OCI-LY7 (cell line): ENCODE results near the gene LMBRD2. TPM values are rescaled to one million over a fixed set of nuclear protein-coding genes. Genes with fewer than 3 reads are reported as not detected.
A peak's percentile ranks its signal among the peaks of the same experiment; 100 is the strongest.

Experiments used
- BruUV-seq: library from RNA; stranded (reverse); fragments of 400-500 nt; replicated peaks from 2 replicates; lab custom pipeline; 2021; lab: Mats Ljungman, UMichigan
- CTCF ChIA-PET: fragments of 300-600 bp; sonication (Branson Sonifier 250); formaldehyde crosslinking; loops from one replicate; lab custom pipeline; 2022; ENCODE audit warnings: antibody characterized with exemption; ENCODE audit not compliant: unreplicated experiment; lab: Charles Lee
- POLR2A ChIA-PET: fragments of 300-600 bp; sonication (Branson Sonifier 250); formaldehyde crosslinking; loops from one replicate; lab custom pipeline; 2022; ENCODE audit warnings: antibody characterized with exemption; lab: Charles Lee
- DNase-seq: peaks from one replicate; pipeline ENCODE4 v3.0.0-alpha.2; 2015; ENCODE audit warnings: low spot score
- H2AFZ ChIP-seq: fragments of 200-600 bp; sonication (generic), shearing (Covaris generic); 2 replicates; pipeline ENCODE4 v1.6.1; 2014; ENCODE audit warnings: mild to moderate bottlenecking, antibody characterized with exemption, low read length, moderate library complexity
- H3K27ac ChIP-seq: fragments of 200-600 bp; sonication (generic); 2 replicates; pipeline ENCODE4 v1.5.1; 2014; ENCODE audit warnings: mixed run types, low read depth, mild to moderate bottlenecking, moderate library complexity, low read length, inconsistent platforms; ENCODE audit not compliant: poor library complexity, severe bottlenecking
- H3K36me3 ChIP-seq: fragments of 200-600 bp; sonication (generic); 2 replicates; pipeline ENCODE4 v1.6.1; 2014; ENCODE audit warnings: mild to moderate bottlenecking, antibody characterized with exemption, low read length, moderate library complexity, mixed read lengths; ENCODE audit not compliant: insufficient read depth
- H3K4me1 ChIP-seq: fragments of 200-600 bp; sonication (generic); 2 replicates; pipeline ENCODE4 v1.5.1; 2014; ENCODE audit warnings: mild to moderate bottlenecking, low read length; ENCODE audit not compliant: insufficient read depth, poor library complexity, severe bottlenecking
- H3K4me2 ChIP-seq: fragments of 200-600 bp; sonication (generic); 2 replicates; pipeline ENCODE4 v1.6.1; 2014; ENCODE audit warnings: mild to moderate bottlenecking, low read length
- H3K4me3 ChIP-seq: fragments of 200-600 bp; sonication (generic); 2 replicates; pipeline ENCODE4 v1.5.1; 2014; ENCODE audit warnings: mild to moderate bottlenecking, low read depth, low read length; ENCODE audit not compliant: poor library complexity, severe bottlenecking
- H3K79me2 ChIP-seq: fragments of 200-600 bp; sonication (generic); 2 replicates; pipeline ENCODE4 v1.6.1; 2016; ENCODE audit warnings: low read depth, mild to moderate bottlenecking, low read length, moderate library complexity, mixed read lengths; ENCODE audit not compliant: insufficient read depth
- H3K9me2 ChIP-seq: fragments of 200-600 bp; sonication (generic); 2 replicates; pipeline ENCODE4 v1.6.1; 2016; ENCODE audit warnings: mild to moderate bottlenecking, low read length, mixed read lengths; ENCODE audit not compliant: insufficient read depth
- H3K9me3 ChIP-seq: fragments of 200-600 bp; sonication (generic); 2 replicates; pipeline ENCODE4 v1.6.1; 2014; ENCODE audit warnings: mild to moderate bottlenecking, mixed run types, low read length, mixed read lengths
- H4K20me1 ChIP-seq: fragments of 200-600 bp; sonication (generic); 2 replicates; pipeline ENCODE4 v1.6.1; 2014; ENCODE audit warnings: mild to moderate bottlenecking, antibody characterized with exemption, low read length, moderate library complexity, mixed read lengths; ENCODE audit not compliant: insufficient read depth
- CTCF ChIP-seq: fragments of 200-600 bp; sonication (generic); conservative IDR thresholded peaks from 2 replicates; pipeline ENCODE4 v1.5.1; 2014; ENCODE audit warnings: mild to moderate bottlenecking, antibody characterized with exemption, low read length, moderate library complexity, mixed read lengths
- EZH2phosphoT487 ChIP-seq: fragments of 200-600 bp; sonication (generic); IDR thresholded peaks from 2 replicates; pipeline ENCODE4 v1.6.1; 2018; ENCODE audit warnings: low read depth, borderline replicate concordance, mild to moderate bottlenecking, mixed run types, antibody characterized with exemption, low read length, moderate library complexity, mixed read lengths
- intact Hi-C: fragments of 100-400 bp; cut with micrococcal nuclease; formaldehyde crosslinking; loops from one replicate; pipeline ENCODE4 v1.10.0; 2022; ENCODE audit not compliant: unreplicated experiment
- total RNA-seq, 2 experiments: library from RNA; depleted of rRNA in 1 of 2; stranded (reverse); fragments of >200 nt in 1 of 2; shearing (Covaris generic) in 1 of 2; gene quantifications; 2 replicates each; pipeline ENCODE4 v1.2.3, GENCODE V29; 2014 to 2022

LMBRD2 gene
- total RNA-seq, 2 experiments from 2014 or later = 9.1 to 18.3 TPM

DNA sequence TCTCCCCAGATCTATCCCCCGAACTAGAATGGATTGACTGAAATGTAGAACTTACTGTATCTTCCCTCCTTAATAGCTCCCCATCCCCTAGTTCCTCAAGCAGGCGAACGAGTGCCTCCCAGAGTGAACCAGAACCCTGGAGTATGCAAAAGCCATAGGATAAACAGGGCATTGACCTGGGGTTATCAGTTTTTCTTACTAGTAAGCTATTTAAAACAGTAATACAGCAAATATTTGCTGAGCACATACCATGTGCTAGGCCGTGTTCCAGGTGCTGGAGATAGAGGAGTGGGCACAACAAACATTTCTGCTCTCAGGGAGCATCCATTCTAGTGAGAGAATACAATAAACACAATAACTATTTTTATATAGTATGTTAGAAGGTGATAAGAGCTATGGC is 2.0 kb upstream of the LMBRD2 start:
- TF ChIP-seq EZH2phosphoT487 = no peak
- TF ChIP-seq CTCF = no peak
- Histone ChIP-seq H3K9me3 (no peaks in the 10 kb centered on the region), H3K79me2 (peaks cover 83% of the 10 kb centered on the region), H3K9me2 (no peaks in the 10 kb centered on the region), H3K27ac (no peak overlapping the region), H3K4me2 (peak overlapping the region; percentile 81), H2AFZ (no peak overlapping the region), H3K4me1 (peaks cover 23% of the 10 kb centered on the region), H3K36me3 (peaks cover 56% of the 10 kb centered on the region), H4K20me1 (no peaks in the 10 kb centered on the region), H3K4me3 (peak overlapping the region; percentile 85)
- CTCF ChIA-PET = interaction anchor here (0.6 kb wide), 1 partner anchor 17 kb away, joined by 3 read pairs; no protein-coding TSS in a partner anchor
- no peak for DNase-seq
- no TSS peak for BruUV-seq
- intact Hi-C loops = loop anchor here (5.0 kb wide), 2 partner anchors 246 to 1236 kb away; partner anchors contain the start of genes BRIX1 and RAD1
- POLR2A ChIA-PET = interaction anchor here (1.1 to 3.2 kb wide), 3 partner anchors 8 to 18 kb away, joined by 5 to 17 read pairs (median 6); no protein-coding TSS in a partner anchor

GRCh38 chr5:36153298-36153677 is 1.6 kb upstream of the LMBRD2 start:
- peaks cover 87% of the 10 kb centered on the region for H3K79me2 ChIP-seq
- intact Hi-C loops = loop anchor here (5.0 kb wide), 2 partner anchors 246 to 1236 kb away; partner anchors contain the start of genes BRIX1 and RAD1
- H3K9me2 ChIP-seq = no peaks in the 10 kb centered on the region
- H3K4me2 ChIP-seq = peak overlapping the region; percentile 81
- BruUV-seq = no TSS peak
- POLR2A ChIA-PET = interaction anchor here (1.0 to 3.2 kb wide), 6 partner anchors 9 to 86 kb away, joined by 3 to 17 read pairs (median 6); no protein-coding TSS in a partner anchor
- H3K4me3 ChIP-seq = peak overlapping the region; percentile 85
- peaks cover 52% of the 10 kb centered on the region for H3K36me3 ChIP-seq
- DNase-seq = no peak
- H3K27ac ChIP-seq = no peak overlapping the region
- no peaks in the 10 kb centered on the region for H3K9me3 ChIP-seq
- CTCF ChIA-PET = interaction anchor here (0.6 kb wide), 1 partner anchor 17 kb away, joined by 3 read pairs; no protein-coding TSS in a partner anchor
- no peak overlapping the region for H2AFZ ChIP-seq
- H3K4me1 ChIP-seq = peaks cover 23% of the 10 kb centered on the region
- TF ChIP-seq EZH2phosphoT487 (no peak), CTCF (no peak)
- no peaks in the 10 kb centered on the region for H4K20me1 ChIP-seq
